Activated CD4-positive, alpha-beta T cell treated with anti-CD3 and anti-CD28 coated beads for 36 hours (primary cell): ENCODE results near the gene EPC2. TPM values are rescaled to one million over a fixed set of nuclear protein-coding genes. Genes with fewer than 3 reads are reported as not detected.
A peak's percentile ranks its signal among the peaks of the same experiment; 100 is the strongest.

Experiments
- ATAC-seq: fragments of 200-7000 bp; cut with Tn5 transposase; one replicate; pipeline ENCODE4 v1.10.0; 2021; ENCODE audit warnings: mild to moderate bottlenecking, moderate library complexity
- CTCF ChIA-PET: fragments of 350-600 bp; sonication (Branson Sonifier 250); formaldehyde crosslinking; loops from one replicate; lab custom pipeline; 2021; ENCODE audit warnings: antibody characterized with exemption; lab: Charles Lee
- POLR2A ChIA-PET: fragments of 350-600 bp; sonication (Branson Sonifier 250); formaldehyde crosslinking; loops from one replicate; lab custom pipeline; 2021; ENCODE audit warnings: antibody characterized with exemption, inconsistent platforms; lab: Charles Lee
- DNase-seq: peaks from one replicate; pipeline ENCODE4 v3.0.0-alpha.2; 2020
- H3K27ac Mint-ChIP-seq: one replicate; pipeline ENCODE4 v1.8.0; 2021; ENCODE audit warnings: mixed read lengths
- H3K27me3 Mint-ChIP-seq: one replicate; pipeline ENCODE4 v1.8.0; 2021; ENCODE audit warnings: mixed read lengths
- H3K36me3 Mint-ChIP-seq: one replicate; pipeline ENCODE4 v1.8.0; 2021; ENCODE audit warnings: low read depth, mixed read lengths
- H3K4me1 Mint-ChIP-seq: one replicate; pipeline ENCODE4 v1.8.0; 2021; ENCODE audit warnings: mixed read lengths
- H3K4me3 Mint-ChIP-seq: one replicate; pipeline ENCODE4 v1.8.0; 2021; ENCODE audit warnings: mild to moderate bottlenecking, moderate library complexity, mixed read lengths
- H3K9me3 Mint-ChIP-seq: one replicate; pipeline ENCODE4 v1.8.0; 2021; ENCODE audit warnings: low read depth, mixed read lengths
- intact Hi-C, 2 experiments: fragments of 100-400 bp; cut with DNase I in 1 of 2; cut with micrococcal nuclease in 1 of 2; formaldehyde crosslinking; loops; one replicate each; pipeline versions ENCODE4 v1.14.2 to v1.15.1; 2022 to 2024; cut with DNase I, micrococcal nuclease
- total RNA-seq, 2 experiments: library from RNA; stranded (reverse); gene quantifications; one replicate each; pipeline ENCODE4 v1.2.3, GENCODE V29; 2021

EPC2 gene
- total RNA-seq, 2 experiments from 2014 or later, result 20.8 to 25.7 TPM

DNA sequence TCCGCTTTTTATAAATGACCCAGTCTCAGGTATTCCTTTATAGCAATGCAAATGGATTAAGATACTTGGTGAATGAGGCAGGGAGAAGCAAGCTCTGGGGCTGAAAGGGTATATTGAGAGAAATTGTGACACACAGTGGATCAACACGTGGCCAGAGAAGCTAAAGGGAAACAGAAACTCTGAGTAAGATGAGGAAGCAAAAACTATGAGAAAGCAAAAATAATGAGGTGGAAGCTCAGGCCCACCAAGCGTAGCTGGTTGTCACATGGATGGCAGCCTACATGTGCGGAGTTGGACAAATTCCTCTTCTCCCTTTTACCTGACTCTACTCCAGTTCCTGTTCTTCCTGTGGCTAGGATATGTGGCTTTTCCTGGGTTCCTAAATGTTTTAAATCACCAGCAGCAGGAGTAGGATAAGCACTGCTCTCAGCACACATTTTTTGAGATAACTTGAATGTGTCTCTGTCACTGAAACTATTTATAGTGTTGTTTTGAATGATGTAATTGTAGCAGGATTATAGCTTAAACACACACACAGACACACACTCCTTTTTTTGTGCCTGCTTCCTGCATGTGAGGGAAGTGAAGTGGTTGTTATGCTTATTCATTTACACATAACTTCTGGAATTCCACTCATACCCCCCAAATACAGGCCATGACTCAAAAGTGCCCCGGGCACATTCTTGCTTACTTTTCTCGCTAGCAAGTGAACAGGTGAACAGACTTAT is 30.1 kb upstream of the EPC2 start:
- no peak overlapping the region for H3K4me3 Mint-ChIP-seq
- peaks cover 3% of the 10 kb centered on the region for H3K27me3 Mint-ChIP-seq
- no peaks in the 10 kb centered on the region for H3K36me3 Mint-ChIP-seq
- H3K27ac Mint-ChIP-seq, result peak overlapping the region; percentile 44
- peaks cover 10% of the 10 kb centered on the region for H3K4me1 Mint-ChIP-seq
- intact Hi-C loops, result loop anchor here (1.0 kb wide), 2 partner anchors 11 to 29 kb away; no protein-coding TSS in a partner anchor
- no peaks in the 10 kb centered on the region for H3K9me3 Mint-ChIP-seq
- ChIA-PET CTCF (interaction anchor here (0.6 to 1.3 kb wide), 5 partner anchors 10 to 410 kb away, joined by 3 to 6 read pairs (median 3); no protein-coding TSS in a partner anchor), POLR2A (interaction anchor here (0.5 to 1.1 kb wide), 3 partner anchors 11 to 97 kb away, joined by 3 to 5 read pairs (median 3); no protein-coding TSS in a partner anchor)
- DNase-seq (peak; percentile 32), ATAC-seq (peak; percentile 93)

DNA sequence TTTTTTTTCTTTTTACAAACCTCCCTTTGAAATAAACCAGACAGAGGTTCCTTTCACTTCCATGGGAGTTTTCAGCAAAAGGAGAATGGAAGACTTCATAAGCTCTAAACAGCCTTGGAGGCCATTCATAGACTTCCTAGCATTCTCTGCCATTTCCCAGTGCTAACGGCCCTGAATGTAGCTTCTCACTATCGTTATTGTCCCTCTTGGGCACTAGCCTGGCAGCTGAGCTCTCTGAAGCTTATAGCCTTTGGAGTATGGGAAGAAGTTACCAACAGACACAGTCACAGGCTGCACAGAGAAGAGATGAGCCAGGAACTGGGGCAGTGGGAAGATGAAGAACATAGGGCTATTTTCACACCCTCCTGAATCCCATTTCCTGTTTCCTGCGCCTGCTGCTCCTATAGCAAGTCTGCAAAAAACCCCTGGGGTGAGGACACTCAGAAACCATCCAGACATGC is 29.1 kb upstream of the EPC2 start:
- ATAC-seq (no peak), DNase-seq (no peak)
- intact Hi-C loops, result no loop called here
- no peak overlapping the region for H3K4me3 Mint-ChIP-seq
- no peak overlapping the region for H3K27ac Mint-ChIP-seq
- H3K4me1 Mint-ChIP-seq, result peaks cover 12% of the 10 kb centered on the region
- H3K9me3 Mint-ChIP-seq, result no peaks in the 10 kb centered on the region
- ChIA-PET CTCF (interaction anchor here (1.1 to 1.3 kb wide), 2 partner anchors 11 to 23 kb away, joined by 4 to 6 read pairs; no protein-coding TSS in a partner anchor), POLR2A (interaction anchor here (0.6 kb wide), 1 partner anchor 96 kb away, joined by 3 read pairs; no protein-coding TSS in a partner anchor)
- H3K27me3 Mint-ChIP-seq, result peaks cover 3% of the 10 kb centered on the region
- H3K36me3 Mint-ChIP-seq, result no peaks in the 10 kb centered on the region

DNA sequence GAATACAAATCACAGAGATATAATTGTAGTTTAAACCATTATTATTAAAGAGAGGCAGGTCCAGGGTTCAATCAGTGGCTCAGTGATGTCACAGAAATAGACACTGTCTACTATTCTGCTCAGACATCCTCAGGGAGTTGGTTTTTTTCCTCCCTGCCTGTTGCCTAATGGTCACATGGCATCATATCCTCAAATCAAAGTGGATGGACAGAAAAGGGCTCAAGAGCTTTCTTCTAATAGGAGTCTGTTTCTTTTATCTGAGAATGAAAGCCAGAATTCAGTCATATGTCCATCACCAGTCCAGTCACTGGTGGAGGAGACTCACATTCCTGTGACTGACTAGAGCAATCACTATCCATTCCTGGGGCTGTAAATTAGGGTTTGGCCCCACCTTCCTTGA is 27.9 kb upstream of the EPC2 start:
- Mint-ChIP-seq H3K36me3 (no peaks in the 10 kb centered on the region), H3K9me3 (no peaks in the 10 kb centered on the region), H3K4me3 (no peak overlapping the region), H3K4me1 (peaks cover 12% of the 10 kb centered on the region), H3K27ac (no peak overlapping the region), H3K27me3 (peaks cover 3% of the 10 kb centered on the region)
- ChIA-PET CTCF (interaction anchor here (1.3 kb wide), 1 partner anchor 21 kb away, joined by 4 read pairs; no protein-coding TSS in a partner anchor), POLR2A (no interaction called here)
- intact Hi-C loops, result no loop called here
- DNase-seq (no peak), ATAC-seq (no peak)

DNA sequence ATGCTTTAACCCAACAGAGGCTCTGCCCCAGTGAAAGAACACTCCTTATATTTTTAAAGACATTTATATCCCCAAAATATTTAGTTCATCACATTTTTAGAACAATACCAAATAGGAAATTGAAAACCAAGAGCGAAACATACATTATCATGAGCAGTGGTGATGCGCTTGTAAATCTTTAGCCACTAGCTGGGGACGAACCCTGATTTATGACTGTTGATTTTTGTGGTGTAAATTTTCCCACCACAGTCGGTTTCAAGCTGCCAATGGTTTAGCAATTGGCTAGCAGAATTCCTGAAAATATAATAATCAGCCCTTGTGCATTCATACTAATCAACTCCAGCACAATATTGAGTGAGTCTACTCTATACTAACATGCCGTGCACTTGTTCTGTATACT is 27.3 kb upstream of the EPC2 start:
- H3K27ac Mint-ChIP-seq, result no peak overlapping the region
- ChIA-PET POLR2A (no interaction called here), CTCF (interaction anchor here (0.8 kb wide), 1 partner anchor 17 kb away, joined by 3 read pairs; no protein-coding TSS in a partner anchor)
- H3K4me1 Mint-ChIP-seq, result peaks cover 12% of the 10 kb centered on the region
- H3K4me3 Mint-ChIP-seq, result no peak overlapping the region
- intact Hi-C loops, result no loop called here
- ATAC-seq (no peak), DNase-seq (no peak)
- no peaks in the 10 kb centered on the region for H3K9me3 Mint-ChIP-seq
- H3K27me3 Mint-ChIP-seq, result peaks cover 3% of the 10 kb centered on the region
- H3K36me3 Mint-ChIP-seq, result no peaks in the 10 kb centered on the region

DNA sequence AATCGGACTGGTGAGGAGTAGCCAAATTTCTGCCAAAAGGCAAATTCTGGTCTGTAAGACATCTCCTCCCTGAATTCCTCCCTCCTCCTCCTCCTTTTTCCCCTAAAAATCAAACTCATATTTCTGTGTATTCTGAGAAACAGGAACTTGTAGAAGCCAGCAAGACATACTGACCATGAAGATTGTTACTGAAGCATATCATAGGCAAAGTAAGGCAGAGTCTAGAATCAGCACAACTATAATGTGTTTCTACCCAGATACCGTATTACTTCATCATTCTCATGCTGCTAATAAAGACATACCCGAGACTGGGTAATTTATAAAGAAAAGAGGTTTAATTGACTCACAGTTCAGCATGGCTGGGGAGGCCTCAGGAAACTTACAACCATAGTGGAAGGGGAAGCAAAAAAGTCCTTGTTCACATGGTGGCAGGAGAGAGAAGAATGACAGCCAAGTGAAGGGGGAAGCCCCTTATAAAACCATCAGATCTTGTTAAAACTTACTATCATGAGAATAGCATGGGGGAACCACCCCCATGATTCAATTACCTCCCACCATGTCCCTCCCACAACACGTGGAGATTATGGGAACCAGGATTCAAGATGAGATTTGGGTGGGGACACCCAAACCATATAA is 24.9 kb upstream of the EPC2 start:
- DNase-seq (no peak), ATAC-seq (peak; percentile 33)
- Mint-ChIP-seq H3K9me3 (no peaks in the 10 kb centered on the region), H3K36me3 (no peaks in the 10 kb centered on the region), H3K4me1 (peaks cover 3% of the 10 kb centered on the region), H3K4me3 (no peak overlapping the region), H3K27ac (no peak overlapping the region), H3K27me3 (peaks cover 3% of the 10 kb centered on the region)
- ChIA-PET POLR2A (no interaction called here), CTCF (no interaction called here)
- intact Hi-C loops, result no loop called here

DNA sequence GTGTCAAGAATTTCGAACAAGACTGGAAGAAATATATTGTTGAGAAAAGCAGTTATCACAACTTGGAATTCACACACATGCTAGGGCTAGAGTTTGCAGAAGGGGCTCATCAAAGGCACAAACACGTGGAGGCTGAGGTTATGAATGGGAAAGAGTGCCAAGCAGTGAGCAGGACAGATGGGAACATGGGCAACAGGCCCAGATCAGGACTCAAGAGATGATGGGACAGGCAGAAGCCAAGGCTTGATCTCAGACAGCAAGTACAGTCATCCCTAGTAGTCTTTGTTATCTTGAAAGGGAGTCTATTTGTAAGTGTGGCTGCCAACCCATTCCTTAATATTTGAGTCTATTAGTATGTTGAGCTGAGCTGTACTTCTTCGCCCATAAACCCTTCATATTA is 22.2 kb upstream of the EPC2 start:
- no peak for DNase-seq
- ATAC-seq, result no peak
- ChIA-PET POLR2A (no interaction called here), CTCF (no interaction called here)
- Mint-ChIP-seq H3K27me3 (no peaks in the 10 kb centered on the region), H3K36me3 (no peaks in the 10 kb centered on the region), H3K4me1 (peaks cover 2% of the 10 kb centered on the region), H3K4me3 (no peak overlapping the region), H3K9me3 (no peaks in the 10 kb centered on the region), H3K27ac (no peak overlapping the region)
- intact Hi-C loops, result no loop called here

DNA sequence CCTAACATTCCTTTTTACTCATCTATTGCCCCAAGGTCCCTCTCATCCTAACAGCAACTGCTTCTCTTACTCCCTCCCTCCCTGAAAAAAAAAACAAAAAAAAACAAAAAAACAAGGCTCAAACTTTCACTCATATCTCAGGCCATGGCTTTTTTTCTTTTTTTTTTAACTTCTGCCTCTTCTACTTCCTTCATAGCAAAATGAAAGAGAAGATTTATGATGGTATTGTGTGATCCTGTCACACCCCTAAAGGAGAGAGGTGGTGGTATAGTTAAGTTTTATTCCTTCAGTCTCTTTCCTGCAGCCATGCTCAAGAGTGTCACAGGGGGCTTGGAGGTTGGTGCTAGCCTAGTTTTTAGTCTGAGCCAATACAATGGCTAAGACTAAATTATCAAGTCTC is 21.5 kb upstream of the EPC2 start:
- no peak overlapping the region for H3K27ac Mint-ChIP-seq
- H3K27me3 Mint-ChIP-seq, result no peaks in the 10 kb centered on the region
- ChIA-PET CTCF (no interaction called here), POLR2A (no interaction called here)
- H3K4me3 Mint-ChIP-seq, result no peak overlapping the region
- DNase-seq (no peak), ATAC-seq (no peak)
- no peaks in the 10 kb centered on the region for H3K36me3 Mint-ChIP-seq
- peaks cover 2% of the 10 kb centered on the region for H3K4me1 Mint-ChIP-seq
- intact Hi-C loops, result no loop called here
- no peaks in the 10 kb centered on the region for H3K9me3 Mint-ChIP-seq

DNA sequence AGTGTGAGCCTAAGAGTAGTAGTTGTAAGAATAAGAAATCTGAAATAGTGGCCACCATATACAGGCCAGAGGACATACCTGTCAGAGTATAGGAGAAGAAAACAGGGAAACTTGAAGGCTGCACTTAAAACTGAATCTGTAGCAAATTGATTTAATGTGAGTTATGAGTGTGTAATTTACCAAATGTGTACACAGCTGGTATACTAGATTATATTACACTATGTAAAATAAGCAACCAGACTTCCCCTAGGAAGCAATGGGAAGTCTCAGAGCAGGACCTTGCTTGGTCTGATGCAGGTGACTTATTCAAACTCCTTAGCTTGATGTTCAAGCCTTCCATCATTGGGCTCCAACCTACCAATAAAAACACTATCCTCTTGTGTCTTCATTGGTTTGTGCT is 17.3 kb upstream of the EPC2 start:
- Mint-ChIP-seq H3K27ac (no peak overlapping the region), H3K9me3 (no peaks in the 10 kb centered on the region), H3K27me3 (no peaks in the 10 kb centered on the region), H3K4me1 (no peaks in the 10 kb centered on the region), H3K4me3 (no peak overlapping the region), H3K36me3 (no peaks in the 10 kb centered on the region)
- intact Hi-C loops, result no loop called here
- CTCF ChIA-PET, result interaction anchor here (0.5 kb wide), 1 partner anchor 1236 kb away, joined by 3 read pairs; no protein-coding TSS in a partner anchor
- DNase-seq, result no peak
- POLR2A ChIA-PET, result no interaction called here
- ATAC-seq, result no peak

DNA sequence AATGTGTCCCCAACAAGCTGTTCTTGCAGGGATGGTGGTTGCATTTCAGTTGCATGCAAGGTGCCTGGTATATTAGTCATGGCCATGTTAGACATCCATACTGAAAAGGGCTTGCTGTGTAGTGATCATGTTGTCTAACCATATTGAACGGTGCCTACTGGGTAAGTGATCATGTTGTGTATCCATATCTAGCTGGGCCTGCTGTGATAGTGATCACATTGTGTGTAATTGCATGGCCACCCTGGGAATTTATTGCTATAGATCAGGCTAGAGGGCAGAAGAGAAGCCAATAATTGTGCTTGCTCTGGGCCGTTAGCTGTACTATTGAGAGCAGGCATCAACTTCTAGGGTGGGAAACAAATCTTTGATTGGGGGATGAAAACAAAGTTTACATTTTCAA is 9.8 kb upstream of the EPC2 start:
- DNase-seq (no peak), ATAC-seq (no peak)
- H3K4me3 Mint-ChIP-seq, result no peak overlapping the region
- CTCF ChIA-PET, result interaction anchor here (1.2 kb wide), 1 partner anchor 30 kb away, joined by 4 read pairs; no protein-coding TSS in a partner anchor
- POLR2A ChIA-PET, result no interaction called here
- no peaks in the 10 kb centered on the region for H3K4me1 Mint-ChIP-seq
- no peak overlapping the region for H3K27ac Mint-ChIP-seq
- intact Hi-C loops, result no loop called here
- no peaks in the 10 kb centered on the region for H3K27me3 Mint-ChIP-seq
- H3K36me3 Mint-ChIP-seq, result no peaks in the 10 kb centered on the region
- no peaks in the 10 kb centered on the region for H3K9me3 Mint-ChIP-seq

DNA sequence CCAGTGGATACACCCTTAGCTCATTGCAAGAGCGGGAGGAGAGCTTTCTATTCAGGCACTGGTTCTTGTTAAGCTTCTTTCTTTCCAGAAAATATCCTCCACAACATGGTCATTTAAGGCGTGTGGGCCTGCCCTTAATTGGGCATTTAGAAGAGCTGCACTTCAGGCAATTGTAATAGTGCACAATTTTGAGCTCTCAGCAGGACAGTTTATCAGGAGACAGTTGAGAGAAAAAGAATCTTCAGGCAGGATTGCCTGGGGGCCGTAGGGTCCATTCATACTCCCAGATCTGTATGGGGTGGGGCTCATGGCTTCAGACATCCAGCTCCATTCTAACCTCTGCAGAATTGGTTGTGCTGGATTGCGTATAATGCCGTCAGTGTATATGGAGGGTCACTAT is 6.0 kb upstream of the EPC2 start:
- CTCF ChIA-PET, result interaction anchor here (0.9 to 1.1 kb wide), 2 partner anchors 22 to 130 kb away, joined by 4 read pairs; no protein-coding TSS in a partner anchor
- H3K9me3 Mint-ChIP-seq, result no peaks in the 10 kb centered on the region
- POLR2A ChIA-PET, result no interaction called here
- intact Hi-C loops, result no loop called here
- no peaks in the 10 kb centered on the region for H3K36me3 Mint-ChIP-seq
- no peak overlapping the region for H3K27ac Mint-ChIP-seq
- H3K27me3 Mint-ChIP-seq, result peaks cover 13% of the 10 kb centered on the region
- DNase-seq (no peak), ATAC-seq (no peak)
- H3K4me1 Mint-ChIP-seq, result peaks cover 14% of the 10 kb centered on the region
- no peak overlapping the region for H3K4me3 Mint-ChIP-seq

DNA sequence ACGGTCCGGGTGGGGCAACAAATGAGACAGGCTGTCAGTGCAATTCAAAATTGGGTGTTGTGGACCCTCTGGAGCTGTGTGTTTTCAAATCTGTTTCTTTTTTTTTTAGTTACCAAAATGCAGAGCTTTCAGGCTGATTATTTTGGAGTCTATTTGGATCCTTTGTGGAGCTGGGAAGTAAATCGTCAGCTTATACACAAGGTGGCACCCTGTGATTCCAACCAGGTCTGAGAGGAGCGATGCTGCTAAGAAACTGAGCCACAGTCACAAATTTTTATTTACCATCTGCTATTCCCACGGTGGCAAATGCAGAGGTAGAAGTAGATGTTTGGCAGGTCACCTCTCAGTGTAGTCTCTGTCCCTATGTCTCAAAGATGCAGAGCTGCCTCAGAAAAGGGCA is 3.8 kb upstream of the EPC2 start:
- CTCF ChIA-PET, result interaction anchor here (0.7 to 1.2 kb wide), 2 partner anchors 132 to 797 kb away, joined by 3 read pairs; no protein-coding TSS in a partner anchor
- intact Hi-C loops, result no loop called here
- Mint-ChIP-seq H3K4me1 (peaks cover 18% of the 10 kb centered on the region), H3K27me3 (peaks cover 13% of the 10 kb centered on the region), H3K9me3 (no peaks in the 10 kb centered on the region), H3K36me3 (no peaks in the 10 kb centered on the region), H3K27ac (no peak overlapping the region), H3K4me3 (no peak overlapping the region)
- DNase-seq (no peak), ATAC-seq (no peak)
- POLR2A ChIA-PET, result no interaction called here
